ENCODE results near the gene TMEM18. TPM values are rescaled to one million over a fixed set of nuclear protein-coding genes. Genes with fewer than 3 reads are reported as not detected.
A peak's percentile ranks its signal among the peaks of the same experiment; 100 is the strongest.

The TMEM18 gene
- total and polyA plus RNA-seq, 2 experiments from 2014 or later, result 35.4 to 47.1 TPM

DNA sequence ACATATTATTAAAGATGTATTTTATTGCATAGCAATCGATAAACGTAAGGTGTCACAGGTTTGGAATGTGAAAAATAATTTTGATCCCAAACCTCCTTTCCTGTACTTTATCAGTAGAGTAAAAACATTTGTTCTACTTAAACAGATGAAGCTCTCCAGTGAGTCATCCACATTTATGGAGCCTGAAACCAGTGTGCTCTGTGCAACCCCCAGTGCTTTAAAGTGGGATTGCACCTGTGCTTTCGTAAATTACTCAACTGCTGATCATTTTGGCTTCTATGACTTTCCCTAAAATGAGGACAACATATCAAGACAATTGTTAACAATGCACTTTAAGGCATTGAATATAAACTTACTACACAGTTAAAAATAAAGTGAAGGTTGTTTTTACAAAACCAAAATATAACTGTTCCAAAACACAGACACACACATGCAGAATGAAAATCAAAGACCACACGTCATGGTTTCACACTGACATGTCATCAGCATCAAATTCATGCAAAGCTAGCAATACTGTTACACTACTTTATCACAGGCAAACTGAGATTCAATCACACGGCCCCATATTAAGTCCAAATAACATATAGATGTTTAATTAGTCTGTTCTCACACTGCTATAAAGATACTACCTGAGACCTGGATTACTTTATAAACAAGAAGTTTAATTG, 9.7 kb downstream of the TMEM18 start:
- DNase-seq (ENCODE audit: low spot score), result peak; percentile 75
- Histone ChIP-seq H3K27ac (no peak overlapping the region), H3K36me3 (replicated peaks; ENCODE audit: insufficient read depth, low read depth) (no peaks in the 10 kb centered on the region), H3K4me3 (no peak overlapping the region), H2AFZ (no peak overlapping the region), H3K9me2 (replicated peaks; ENCODE audit: insufficient read depth) (no peaks in the 10 kb centered on the region), H3K4me1 (ENCODE audit: insufficient read depth) (no peaks in the 10 kb centered on the region), H3K79me2 (peaks cover 5% of the 10 kb centered on the region), H4K20me1 (ENCODE audit: insufficient read depth, poor library complexity, severe bottlenecking) (no peaks in the 10 kb centered on the region), H3K9me3 (ENCODE audit: low read depth) (no peaks in the 10 kb centered on the region), H3K4me2 (no peak overlapping the region), H3K27me3 (no peaks in the 10 kb centered on the region)
- TF ChIP-seq EZH2 (IDR thresholded peaks at IDR 0.05; ENCODE audit: borderline replicate concordance), result no peak
- TF ChIP-seq, protein P1, sequence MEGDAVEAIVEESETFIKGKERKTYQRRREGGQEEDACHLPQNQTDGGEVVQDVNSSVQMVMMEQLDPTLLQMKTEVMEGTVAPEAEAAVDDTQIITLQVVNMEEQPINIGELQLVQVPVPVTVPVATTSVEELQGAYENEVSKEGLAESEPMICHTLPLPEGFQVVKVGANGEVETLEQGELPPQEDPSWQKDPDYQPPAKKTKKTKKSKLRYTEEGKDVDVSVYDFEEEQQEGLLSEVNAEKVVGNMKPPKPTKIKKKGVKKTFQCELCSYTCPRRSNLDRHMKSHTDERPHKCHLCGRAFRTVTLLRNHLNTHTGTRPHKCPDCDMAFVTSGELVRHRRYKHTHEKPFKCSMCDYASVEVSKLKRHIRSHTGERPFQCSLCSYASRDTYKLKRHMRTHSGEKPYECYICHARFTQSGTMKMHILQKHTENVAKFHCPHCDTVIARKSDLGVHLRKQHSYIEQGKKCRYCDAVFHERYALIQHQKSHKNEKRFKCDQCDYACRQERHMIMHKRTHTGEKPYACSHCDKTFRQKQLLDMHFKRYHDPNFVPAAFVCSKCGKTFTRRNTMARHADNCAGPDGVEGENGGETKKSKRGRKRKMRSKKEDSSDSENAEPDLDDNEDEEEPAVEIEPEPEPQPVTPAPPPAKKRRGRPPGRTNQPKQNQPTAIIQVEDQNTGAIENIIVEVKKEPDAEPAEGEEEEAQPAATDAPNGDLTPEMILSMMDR (IDR thresholded peaks at IDR 0.05; ENCODE audit: poor library complexity), result peak; percentile 52
- 80% methylated on average over 5 of the region's 5 CpGs for WGBS (ENCODE audit: low lambda C conversion rate, missing lambda C conversion rate)

DNA sequence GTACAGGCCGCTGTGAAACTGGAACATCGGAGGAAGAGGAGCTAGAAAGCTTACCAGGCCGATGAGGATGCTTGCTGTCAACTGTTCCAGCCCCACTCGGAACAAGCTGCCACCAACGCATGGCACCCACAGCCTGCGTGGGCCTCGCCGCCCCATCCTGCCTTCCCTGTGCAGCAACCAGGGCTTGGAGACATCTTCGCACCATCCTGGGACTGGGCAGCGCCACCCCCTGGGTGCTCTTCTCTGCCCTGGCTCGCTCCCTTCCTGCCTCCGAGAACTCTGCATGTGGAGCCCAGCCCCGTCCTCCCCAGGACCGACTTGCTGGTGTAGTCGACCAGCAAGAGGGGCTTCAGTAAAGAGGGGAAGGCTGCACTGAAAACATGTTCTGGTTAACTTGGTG, 10.8 kb downstream of the TMEM18 start:
- Histone ChIP-seq H2AFZ (no peak overlapping the region), H4K20me1 (ENCODE audit: insufficient read depth, poor library complexity, severe bottlenecking) (no peaks in the 10 kb centered on the region), H3K79me2 (no peaks in the 10 kb centered on the region), H3K36me3 (replicated peaks; ENCODE audit: insufficient read depth, low read depth) (no peaks in the 10 kb centered on the region), H3K4me2 (no peak overlapping the region), H3K27me3 (no peaks in the 10 kb centered on the region), H3K9me3 (ENCODE audit: low read depth) (no peaks in the 10 kb centered on the region), H3K4me3 (no peak overlapping the region), H3K9me2 (replicated peaks; ENCODE audit: insufficient read depth) (no peaks in the 10 kb centered on the region), H3K4me1 (ENCODE audit: insufficient read depth) (no peaks in the 10 kb centered on the region), H3K27ac (no peak overlapping the region)
- TF ChIP-seq, protein P1 (IDR thresholded peaks at IDR 0.05; ENCODE audit: poor library complexity), result no peak
- no peak for TF ChIP-seq EZH2phosphoT487 (IDR thresholded peaks at IDR 0.05; ENCODE audit: low read depth, severe bottlenecking, unreplicated experiment)
- no peak for TF ChIP-seq EZH2 (IDR thresholded peaks at IDR 0.05; ENCODE audit: borderline replicate concordance)
- WGBS (ENCODE audit: low lambda C conversion rate, missing lambda C conversion rate), result 98% methylated on average over 15 of the region's 15 CpGs
- DNase-seq (ENCODE audit: low spot score), result no peak

DNA sequence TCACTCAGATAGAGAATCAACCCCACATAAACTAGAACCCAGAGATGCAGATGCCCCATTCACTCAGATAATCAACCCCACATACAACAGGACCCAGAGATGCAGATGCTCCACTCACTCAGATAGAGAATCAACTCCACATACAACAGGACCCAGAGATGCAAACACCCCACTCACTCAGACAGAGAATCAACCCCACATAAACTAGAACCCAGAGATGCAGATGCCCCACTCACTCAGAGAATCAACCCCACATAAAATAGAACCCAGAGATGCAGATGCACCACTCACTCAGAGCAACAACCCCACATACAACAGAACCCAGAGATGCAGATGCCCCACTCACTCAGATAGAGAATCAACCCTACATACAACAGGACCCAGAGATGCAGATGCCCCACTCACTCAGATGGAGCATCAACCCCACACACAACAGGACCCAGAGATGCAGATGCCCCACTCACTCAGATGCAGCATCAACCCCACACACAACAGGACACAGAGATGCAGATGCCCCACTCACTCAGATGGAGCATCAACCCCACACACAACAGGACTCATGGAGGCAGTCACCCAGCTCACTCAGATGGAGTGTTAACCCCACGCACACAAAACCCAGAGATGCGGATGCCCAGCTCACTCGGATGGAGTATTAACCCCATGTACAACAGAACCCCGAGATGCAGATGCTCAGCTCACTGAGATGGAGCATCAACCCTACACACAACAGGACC, 11.7 kb downstream of the TMEM18 start:
- no peak overlapping the region for H2AFZ ChIP-seq
- H3K27ac ChIP-seq, result no peak overlapping the region
- WGBS (ENCODE audit: low lambda C conversion rate, missing lambda C conversion rate), result 97% methylated on average over 4 of the region's 4 CpGs
- H3K4me1 ChIP-seq (ENCODE audit: insufficient read depth), result no peaks in the 10 kb centered on the region
- no peaks in the 10 kb centered on the region for H3K79me2 ChIP-seq
- no peaks in the 10 kb centered on the region for H3K9me3 ChIP-seq (ENCODE audit: low read depth)
- H3K36me3 ChIP-seq (replicated peaks; ENCODE audit: insufficient read depth, low read depth), result no peaks in the 10 kb centered on the region
- no peak overlapping the region for H3K4me2 ChIP-seq
- H3K4me3 ChIP-seq, result no peak overlapping the region
- H4K20me1 ChIP-seq (ENCODE audit: insufficient read depth, poor library complexity, severe bottlenecking), result no peaks in the 10 kb centered on the region
- TF ChIP-seq, protein P1 (IDR thresholded peaks at IDR 0.05; ENCODE audit: poor library complexity), result no peak
- no peak for TF ChIP-seq EZH2phosphoT487 (IDR thresholded peaks at IDR 0.05; ENCODE audit: low read depth, severe bottlenecking, unreplicated experiment)
- no peak for TF ChIP-seq EZH2 (IDR thresholded peaks at IDR 0.05; ENCODE audit: borderline replicate concordance)
- H3K9me2 ChIP-seq (replicated peaks; ENCODE audit: insufficient read depth), result no peaks in the 10 kb centered on the region
- no peak for DNase-seq (ENCODE audit: low spot score)
- peaks cover 1% of the 10 kb centered on the region for H3K27me3 ChIP-seq

All from hepatocyte (in vitro differentiated cells).